GM12872 (cell line): ENCODE data around the gene TM9SF4.

Experiments
- TF ChIP-seq, protein P1 (sequence below): IDR thresholded peaks from 3 replicates; pipeline ENCODE4 v1.5.1; 2011; ENCODE audit warnings: low read depth, mild to moderate bottlenecking, low read length, moderate library complexity; ENCODE audit not compliant: insufficient read depth

TM9SF4 gene

DNA sequence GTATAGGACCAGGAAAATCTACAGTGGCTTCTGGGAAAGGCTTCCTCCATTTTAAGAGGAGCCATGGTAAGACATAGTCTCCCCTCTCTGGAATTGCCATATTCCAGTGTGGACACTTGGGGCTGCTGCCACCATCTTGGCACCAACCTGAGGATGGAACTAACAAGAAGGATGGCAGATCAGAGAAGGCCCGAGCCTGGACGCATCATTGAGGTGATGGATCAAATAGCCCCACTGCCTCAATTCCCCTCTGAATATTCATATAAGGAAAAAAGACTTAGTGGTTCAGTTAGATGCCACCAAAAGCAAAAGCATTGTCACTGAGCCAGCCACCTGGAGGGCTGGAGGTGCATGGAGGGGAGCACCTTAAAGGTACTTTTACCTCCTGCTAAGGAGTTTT is 72.1 kb downstream of the TM9SF4 start:
- TF ChIP-seq, protein P1, sequence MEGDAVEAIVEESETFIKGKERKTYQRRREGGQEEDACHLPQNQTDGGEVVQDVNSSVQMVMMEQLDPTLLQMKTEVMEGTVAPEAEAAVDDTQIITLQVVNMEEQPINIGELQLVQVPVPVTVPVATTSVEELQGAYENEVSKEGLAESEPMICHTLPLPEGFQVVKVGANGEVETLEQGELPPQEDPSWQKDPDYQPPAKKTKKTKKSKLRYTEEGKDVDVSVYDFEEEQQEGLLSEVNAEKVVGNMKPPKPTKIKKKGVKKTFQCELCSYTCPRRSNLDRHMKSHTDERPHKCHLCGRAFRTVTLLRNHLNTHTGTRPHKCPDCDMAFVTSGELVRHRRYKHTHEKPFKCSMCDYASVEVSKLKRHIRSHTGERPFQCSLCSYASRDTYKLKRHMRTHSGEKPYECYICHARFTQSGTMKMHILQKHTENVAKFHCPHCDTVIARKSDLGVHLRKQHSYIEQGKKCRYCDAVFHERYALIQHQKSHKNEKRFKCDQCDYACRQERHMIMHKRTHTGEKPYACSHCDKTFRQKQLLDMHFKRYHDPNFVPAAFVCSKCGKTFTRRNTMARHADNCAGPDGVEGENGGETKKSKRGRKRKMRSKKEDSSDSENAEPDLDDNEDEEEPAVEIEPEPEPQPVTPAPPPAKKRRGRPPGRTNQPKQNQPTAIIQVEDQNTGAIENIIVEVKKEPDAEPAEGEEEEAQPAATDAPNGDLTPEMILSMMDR: no peak

- TF ChIP-seq, protein P1: no peak
Measured at GRCh38 chr20:32183947-32184635, 74.6 kb downstream of the TM9SF4 start.

DNA sequence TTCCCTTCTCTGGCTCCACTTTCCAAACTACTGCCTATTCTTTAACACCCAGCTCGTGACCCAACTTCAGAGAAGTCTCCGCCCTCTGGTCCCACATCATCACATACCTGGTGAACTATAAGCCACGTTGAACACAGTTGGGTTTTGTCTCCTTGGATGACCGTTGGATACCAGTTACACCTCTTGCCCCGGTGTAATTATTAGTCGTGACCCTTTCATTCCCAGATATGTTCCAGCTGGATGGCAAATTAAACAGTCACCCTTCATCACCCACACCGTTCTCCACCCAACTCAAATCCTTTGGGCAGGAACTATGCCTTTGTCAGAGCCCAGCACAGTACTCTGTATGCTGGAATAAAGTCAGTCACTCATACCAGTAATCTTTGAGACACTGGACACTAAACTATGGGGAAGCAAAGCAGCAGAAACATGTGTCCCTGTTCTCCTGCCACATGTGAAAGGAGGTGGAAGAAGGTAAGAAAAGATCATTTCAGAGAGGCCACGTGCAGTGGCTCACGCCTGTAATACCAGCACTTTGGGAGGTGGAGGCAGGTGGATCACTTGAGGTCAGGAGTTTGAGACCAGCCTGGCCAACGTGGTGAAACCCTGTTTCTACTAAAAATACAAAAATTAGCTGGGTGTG is 75.6 kb downstream of the TM9SF4 start:
- TF ChIP-seq, protein P1: no peak

DNA sequence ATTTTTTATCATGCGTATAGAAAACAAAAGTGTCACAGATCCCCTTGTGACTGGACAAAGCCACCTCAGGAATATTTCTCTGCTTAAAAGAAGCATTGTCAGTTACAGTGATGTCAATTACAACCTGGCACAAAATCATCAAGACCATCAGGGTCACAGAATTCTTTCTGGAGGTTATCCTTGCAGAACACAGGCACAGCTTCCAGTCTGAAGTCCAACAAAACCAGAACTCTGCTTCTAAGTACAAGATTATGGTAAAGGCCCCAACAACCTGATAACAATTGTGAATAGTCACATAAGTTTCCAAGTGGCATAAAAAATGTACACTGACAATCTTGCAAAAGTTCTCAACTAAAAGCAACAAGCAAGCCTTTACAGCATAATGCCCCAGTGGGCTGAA is 77.0 kb downstream of the TM9SF4 start:
- TF ChIP-seq, protein P1: no peak

GRCh38 chr20:32188376-32189122 is 79.0 kb downstream of the TM9SF4 start:
- TF ChIP-seq, protein P1: no peak

- TF ChIP-seq, protein P1: no peak
Measured at GRCh38 chr20:32189123-32189410, 79.6 kb downstream of the TM9SF4 start.

- TF ChIP-seq, protein P1: no peak
Measured at GRCh38 chr20:32189691-32190615, 80.4 kb downstream of the TM9SF4 start.
